ENCODE results near the gene EPB41L2. TPM values are rescaled to one million over a fixed set of nuclear protein-coding genes. Genes with fewer than 3 reads are reported as not detected.
A peak's percentile ranks its signal among the peaks of the same experiment; 100 is the strongest.

Gene EPB41L2
- total RNA-seq, 1 donor from 2014 or later, result 136 TPM

- Histone ChIP-seq H3K79me2 (ENCODE audit: insufficient read depth, low read length) (peaks cover 58% of the 10 kb centered on the region), H3K4me2 (ENCODE audit: low read length) (no peak overlapping the region), H3K9me3 (ENCODE audit: insufficient read depth, low read depth, low read length) (peaks cover 3% of the 10 kb centered on the region), H4K20me1 (ENCODE audit: insufficient read depth, low read length) (peaks cover 2% of the 10 kb centered on the region), H3K4me1 (ENCODE audit: insufficient read depth, low read length) (peaks cover 14% of the 10 kb centered on the region), H2AFZ (ENCODE audit: low read depth, low read length) (no peak overlapping the region), H3K36me3 (ENCODE audit: insufficient read depth, low read length) (no peaks in the 10 kb centered on the region), H3K27ac (ENCODE audit: low read depth, low read length) (no peak overlapping the region), H3K9ac (ENCODE audit: low read length) (no peak overlapping the region), H3K4me3 (ENCODE audit: insufficient read depth, low read depth, low read length) (no peak overlapping the region), H3K27me3 (ENCODE audit: insufficient read depth, low read length) (no peaks in the 10 kb centered on the region)
- H3K27ac Mint-ChIP-seq (ENCODE audit: unreplicated experiment), result peak overlapping the region; percentile 79
- peak overlapping the region; percentile 29 for H3K4me3 Mint-ChIP-seq (ENCODE audit: unreplicated experiment)
- H3K36me3 Mint-ChIP-seq (ENCODE audit: low read depth, unreplicated experiment), result peaks cover 2% of the 10 kb centered on the region
- FAIRE-seq (no peak), DNase-seq (ENCODE audit: low read depth) (no peak)
- no peak for TF ChIP-seq EZH2 (IDR thresholded peaks at IDR 0.05; ENCODE audit: insufficient read depth, low read length)
- TF ChIP-seq, protein P1, sequence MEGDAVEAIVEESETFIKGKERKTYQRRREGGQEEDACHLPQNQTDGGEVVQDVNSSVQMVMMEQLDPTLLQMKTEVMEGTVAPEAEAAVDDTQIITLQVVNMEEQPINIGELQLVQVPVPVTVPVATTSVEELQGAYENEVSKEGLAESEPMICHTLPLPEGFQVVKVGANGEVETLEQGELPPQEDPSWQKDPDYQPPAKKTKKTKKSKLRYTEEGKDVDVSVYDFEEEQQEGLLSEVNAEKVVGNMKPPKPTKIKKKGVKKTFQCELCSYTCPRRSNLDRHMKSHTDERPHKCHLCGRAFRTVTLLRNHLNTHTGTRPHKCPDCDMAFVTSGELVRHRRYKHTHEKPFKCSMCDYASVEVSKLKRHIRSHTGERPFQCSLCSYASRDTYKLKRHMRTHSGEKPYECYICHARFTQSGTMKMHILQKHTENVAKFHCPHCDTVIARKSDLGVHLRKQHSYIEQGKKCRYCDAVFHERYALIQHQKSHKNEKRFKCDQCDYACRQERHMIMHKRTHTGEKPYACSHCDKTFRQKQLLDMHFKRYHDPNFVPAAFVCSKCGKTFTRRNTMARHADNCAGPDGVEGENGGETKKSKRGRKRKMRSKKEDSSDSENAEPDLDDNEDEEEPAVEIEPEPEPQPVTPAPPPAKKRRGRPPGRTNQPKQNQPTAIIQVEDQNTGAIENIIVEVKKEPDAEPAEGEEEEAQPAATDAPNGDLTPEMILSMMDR (IDR thresholded peaks at IDR 0.05; ENCODE audit: insufficient read depth, low read depth, low read length), result no peak
- no peaks in the 10 kb centered on the region for H3K9me3 Mint-ChIP-seq (ENCODE audit: unreplicated experiment)
- H3K27me3 Mint-ChIP-seq (ENCODE audit: low read depth, unreplicated experiment), result no peaks in the 10 kb centered on the region
- H3K4me1 Mint-ChIP-seq (ENCODE audit: low read depth, unreplicated experiment), result peaks cover 41% of the 10 kb centered on the region
Observed at GRCh38 chr6:130995783-130996447, 67.1 kb downstream of the EPB41L2 start.

DNA sequence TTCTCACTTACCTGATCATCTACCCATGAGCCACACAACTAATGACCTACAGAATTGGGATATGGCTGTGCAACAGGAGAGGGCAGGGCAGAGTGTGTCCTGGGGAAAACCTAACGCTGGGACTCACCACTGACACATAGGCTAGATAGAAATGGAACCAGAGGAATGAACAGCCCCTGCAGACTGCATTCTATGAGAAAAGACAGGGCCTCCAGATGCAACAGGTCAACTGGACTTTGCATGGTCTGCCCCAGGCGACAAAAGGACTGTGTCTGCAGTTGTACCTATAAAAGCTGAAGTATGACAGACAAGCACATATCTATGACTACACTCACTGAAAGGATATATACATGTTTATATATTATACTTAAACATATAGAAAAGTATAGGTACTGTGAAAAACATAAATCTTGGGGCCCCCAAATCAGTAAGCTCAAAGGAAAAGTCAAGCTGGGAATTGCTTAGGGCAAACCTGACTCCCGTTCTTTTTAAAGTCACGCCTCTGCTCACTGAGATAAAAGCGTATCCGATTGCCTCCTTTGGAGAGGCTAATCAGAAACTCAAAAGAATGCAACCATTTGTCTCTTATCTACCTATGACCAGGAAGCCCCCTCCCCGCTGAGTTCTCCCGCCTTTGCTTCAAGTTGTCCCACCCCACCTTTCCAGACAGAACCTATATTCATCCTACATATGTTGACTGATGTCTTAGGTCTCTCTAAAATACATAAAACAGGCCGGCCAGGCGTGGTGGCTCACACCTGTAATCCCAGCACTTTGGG is 68.5 kb downstream of the EPB41L2 start:
- H3K27me3 Mint-ChIP-seq (ENCODE audit: low read depth, unreplicated experiment), result no peaks in the 10 kb centered on the region
- TF ChIP-seq EZH2 (IDR thresholded peaks at IDR 0.05; ENCODE audit: insufficient read depth, low read length), result no peak
- TF ChIP-seq, protein P1 (IDR thresholded peaks at IDR 0.05; ENCODE audit: insufficient read depth, low read depth, low read length), result no peak
- FAIRE-seq (no peak), DNase-seq (ENCODE audit: low read depth) (no peak)
- H3K36me3 Mint-ChIP-seq (ENCODE audit: low read depth, unreplicated experiment), result peaks cover 2% of the 10 kb centered on the region
- Histone ChIP-seq H3K4me1 (ENCODE audit: insufficient read depth, low read length) (peaks cover 14% of the 10 kb centered on the region), H3K27ac (ENCODE audit: low read depth, low read length) (no peak overlapping the region), H2AFZ (ENCODE audit: low read depth, low read length) (no peak overlapping the region), H3K36me3 (ENCODE audit: insufficient read depth, low read length) (no peaks in the 10 kb centered on the region), H3K79me2 (ENCODE audit: insufficient read depth, low read length) (peaks cover 46% of the 10 kb centered on the region), H4K20me1 (ENCODE audit: insufficient read depth, low read length) (no peaks in the 10 kb centered on the region), H3K4me3 (ENCODE audit: insufficient read depth, low read depth, low read length) (no peak overlapping the region), H3K27me3 (ENCODE audit: insufficient read depth, low read length) (no peaks in the 10 kb centered on the region), H3K9me3 (ENCODE audit: insufficient read depth, low read depth, low read length) (peaks cover 3% of the 10 kb centered on the region), H3K4me2 (ENCODE audit: low read length) (no peak overlapping the region), H3K9ac (ENCODE audit: low read length) (no peak overlapping the region)
- no peak overlapping the region for H3K27ac Mint-ChIP-seq (ENCODE audit: unreplicated experiment)
- peaks cover 41% of the 10 kb centered on the region for H3K4me1 Mint-ChIP-seq (ENCODE audit: low read depth, unreplicated experiment)
- H3K9me3 Mint-ChIP-seq (ENCODE audit: unreplicated experiment), result peaks cover 2% of the 10 kb centered on the region
- H3K4me3 Mint-ChIP-seq (ENCODE audit: unreplicated experiment), result no peak overlapping the region
